HG03558 (cell line): Measurements from ENCODE around the gene LRRC4C.

ENCODE experiments used
- ATAC-seq: cut with Tn5 transposase; IDR thresholded peaks from one replicate; pipeline ENCODE4 v1.9.1; 2021; ENCODE audit warnings: moderate number of reproducible peaks; ENCODE audit not compliant: unreplicated experiment; ENCODE audit errors: extremely low read depth

Gene LRRC4C

DNA sequence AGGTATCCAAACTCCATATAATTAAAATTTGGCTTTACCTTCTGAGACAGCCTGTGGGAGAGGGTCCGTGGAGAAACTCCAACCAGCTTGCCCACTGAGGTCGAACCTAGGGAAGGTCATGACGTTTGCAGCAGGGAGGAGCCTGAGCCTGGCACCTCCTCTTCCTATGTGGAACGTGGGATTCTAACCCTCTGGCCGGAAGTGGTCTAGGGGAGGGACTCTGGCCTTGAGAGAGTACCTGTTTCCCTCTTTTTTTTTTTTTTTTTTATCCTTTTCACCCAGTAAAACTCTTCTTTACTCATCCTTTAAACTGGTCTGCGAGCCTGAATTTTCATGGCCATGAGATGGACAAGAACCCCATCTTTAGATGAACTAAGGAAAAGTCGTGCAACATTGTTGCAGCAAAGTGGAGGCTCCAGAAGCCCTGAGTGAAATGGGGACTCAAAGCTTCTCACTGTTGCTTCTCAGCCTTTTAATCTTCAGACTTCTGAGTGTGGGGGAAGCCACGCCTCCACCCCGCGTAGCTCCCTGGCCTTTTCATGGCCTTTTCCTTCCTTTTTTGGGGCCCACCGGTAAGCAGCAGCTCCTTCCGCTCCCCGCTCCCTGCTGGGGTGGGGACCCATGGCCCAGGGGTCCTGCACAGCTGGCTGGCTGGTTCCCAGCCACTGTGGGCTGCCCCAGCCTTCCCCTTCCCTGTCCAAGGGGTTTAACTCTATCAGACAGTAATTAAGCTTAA, 1359.9 kb downstream of the LRRC4C start:
- no peak for ATAC-seq

DNA sequence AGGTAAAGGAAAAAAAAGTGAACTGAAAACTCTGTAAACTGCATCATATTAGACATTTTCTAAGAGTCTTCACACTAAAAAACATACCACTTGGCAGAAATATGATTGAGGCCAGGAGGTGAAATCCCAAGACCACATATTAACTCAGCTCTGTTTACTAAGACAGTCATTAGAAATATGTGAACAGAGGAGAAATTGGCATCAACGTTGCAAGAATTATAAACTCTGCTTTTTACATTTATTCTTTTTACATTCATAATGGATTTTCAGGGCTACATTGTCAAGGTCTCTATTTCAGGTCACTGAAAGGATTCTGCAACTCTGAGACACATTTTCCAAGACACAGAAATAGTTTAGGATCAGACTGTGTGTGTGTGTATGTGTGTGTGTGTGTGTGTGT, 1364.0 kb downstream of the LRRC4C start:
- ATAC-seq, result no peak

DNA sequence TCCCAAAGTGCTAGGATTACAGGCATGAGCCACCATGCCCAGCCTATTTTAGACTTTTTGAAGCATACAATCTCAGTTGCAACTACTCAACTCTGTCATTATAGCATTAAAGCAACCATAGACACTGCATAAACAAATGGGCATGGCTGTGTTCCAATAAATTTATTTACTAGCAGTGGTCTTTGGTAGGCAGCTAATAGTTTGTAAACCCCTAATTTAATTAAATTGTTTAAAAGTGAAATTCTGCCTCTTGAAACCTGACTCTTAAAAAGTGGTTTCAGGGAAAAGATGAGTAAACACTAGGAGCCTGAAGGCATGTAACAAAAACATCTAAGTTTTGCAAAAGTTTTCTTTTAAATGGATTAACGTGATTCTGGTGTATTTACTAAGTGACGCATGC, 1364.5 kb downstream of the LRRC4C start:
- ATAC-seq, result no peak

DNA sequence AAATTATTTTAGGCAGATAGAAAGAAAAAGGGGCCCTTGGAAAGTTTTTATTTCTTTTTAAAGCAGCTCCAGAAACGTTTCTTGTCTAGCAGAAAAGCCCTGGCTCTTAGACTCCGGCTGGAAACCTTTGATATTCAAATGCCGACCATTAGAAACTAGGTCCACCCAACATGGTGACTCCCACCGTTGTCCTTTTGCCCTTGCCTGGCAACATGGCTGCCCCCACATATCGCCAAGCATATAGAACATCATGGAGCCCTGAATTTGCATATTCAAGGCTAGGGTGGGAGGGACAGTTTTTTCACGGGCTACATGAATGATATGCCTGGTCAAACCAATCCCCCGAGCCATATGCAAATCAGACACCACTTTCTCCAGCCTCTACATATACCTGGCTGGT, 1379.0 kb downstream of the LRRC4C start:
- no peak for ATAC-seq
